ENCODE data around the gene RALA.

RALA gene

GRCh38 chr7:39613577-39613976 is 9.8 kb upstream of the RALA start:
- DNase-seq (ENCODE audit: low read depth, low spot score): no peak

- DNase-seq (ENCODE audit: low read depth, low spot score): no peak
Observed at GRCh38 chr7:39614299-39614698, 9.1 kb upstream of the RALA start.

DNA sequence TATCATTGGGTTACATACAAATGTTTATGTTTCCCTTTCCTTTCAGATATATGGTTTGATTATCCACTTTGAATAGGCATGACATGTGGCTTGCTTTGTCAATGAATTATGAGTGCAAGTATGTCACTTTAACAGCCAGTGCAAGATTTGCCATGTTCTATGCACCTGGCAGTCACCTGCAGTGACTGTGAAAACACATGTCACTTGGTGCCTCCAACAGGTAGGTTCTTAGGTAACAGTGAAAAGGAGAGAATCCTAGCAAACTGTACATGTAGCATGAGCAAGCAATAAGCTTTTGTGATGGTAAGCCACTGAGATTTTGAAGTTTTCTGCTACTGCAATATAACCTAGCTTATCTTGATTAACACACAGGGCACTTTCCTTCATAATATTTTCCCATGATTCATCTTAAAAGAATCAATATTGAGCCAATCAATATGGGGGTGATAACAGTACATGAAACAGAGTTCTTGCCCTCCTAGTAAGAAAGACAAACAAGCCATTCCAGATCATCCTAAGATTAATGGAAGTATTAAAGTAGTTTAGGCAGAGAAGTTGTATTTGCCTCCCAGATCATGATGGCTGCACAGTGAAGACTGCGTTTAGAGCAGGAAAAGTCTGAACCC is 7.9 kb upstream of the RALA start:
- no peak for DNase-seq (ENCODE audit: low read depth, low spot score)

GRCh38 chr7:39616138-39616537 is 7.2 kb upstream of the RALA start:
- peak; percentile 30 for DNase-seq (ENCODE audit: low read depth, low spot score)

DNA sequence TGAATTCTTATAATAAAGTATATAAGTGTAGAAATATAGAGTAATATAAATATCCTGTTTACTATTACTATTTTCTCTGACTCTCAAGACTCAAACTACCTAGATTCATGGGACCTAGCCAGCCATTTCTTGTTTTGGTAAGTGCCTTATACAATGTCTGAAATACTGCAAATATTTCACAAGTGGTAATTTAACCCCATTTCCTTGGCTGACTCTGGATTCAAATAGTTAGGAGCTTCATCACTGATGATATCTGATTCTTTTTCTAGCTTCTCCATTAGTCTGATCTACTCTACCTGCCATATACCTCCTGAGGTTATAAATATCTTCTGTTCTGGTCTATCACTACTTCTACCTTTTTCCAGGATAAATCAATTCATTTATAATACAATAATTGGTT is 6.4 kb upstream of the RALA start:
- no peak for DNase-seq (ENCODE audit: low read depth, low spot score)

GRCh38 chr7:39618868-39619267 is 4.5 kb upstream of the RALA start:
- DNase-seq (ENCODE audit: low read depth, low spot score): no peak

DNA sequence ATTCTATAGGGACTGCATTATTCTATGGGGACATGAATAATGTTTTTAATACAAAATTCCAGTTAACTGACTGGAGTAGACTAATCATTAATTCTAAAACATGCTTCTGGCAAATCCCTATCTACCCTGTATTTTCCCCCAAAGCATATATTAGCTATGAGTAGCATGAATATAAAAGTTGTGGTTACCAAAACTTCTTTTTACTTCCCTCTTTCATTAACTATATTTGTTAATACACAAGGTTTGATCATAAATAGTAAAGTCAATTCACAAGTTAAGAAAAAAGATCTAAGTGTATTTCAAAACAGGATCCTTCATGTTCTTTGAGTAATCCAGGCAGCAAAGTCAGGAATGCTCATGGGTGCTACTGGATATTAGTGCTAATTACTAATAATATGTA is 2.9 kb upstream of the RALA start:
- DNase-seq (ENCODE audit: low read depth, low spot score): no peak

DNA sequence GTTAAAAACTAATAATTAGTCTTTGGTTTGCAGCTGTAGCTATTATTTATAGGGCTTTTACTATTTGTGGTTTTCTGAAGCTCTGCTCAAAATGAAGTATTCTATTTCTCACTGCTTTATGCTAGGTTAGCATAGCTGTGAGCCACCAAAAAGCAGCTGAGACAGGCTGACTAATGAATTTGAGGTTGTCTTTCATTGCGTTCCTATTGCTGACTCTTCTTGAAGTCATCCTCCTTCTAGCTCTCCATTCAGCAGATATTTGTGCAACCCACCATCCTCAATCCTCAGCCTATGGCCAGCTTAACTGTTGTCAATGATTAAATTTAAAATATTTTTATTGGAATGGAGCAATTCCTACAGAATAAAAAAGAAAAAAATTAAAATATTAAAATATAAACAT is 2.1 kb upstream of the RALA start:
- peak; percentile 68 for DNase-seq (ENCODE audit: low read depth, low spot score)

- DNase-seq (ENCODE audit: low read depth, low spot score): no peak
Observed at GRCh38 chr7:39621784-39622411, 1.5 kb upstream of the RALA start.

GRCh38 chr7:39622609-39623008 is 763 bp upstream of the RALA start:
- DNase-seq (ENCODE audit: low read depth, low spot score): no peak

DNA sequence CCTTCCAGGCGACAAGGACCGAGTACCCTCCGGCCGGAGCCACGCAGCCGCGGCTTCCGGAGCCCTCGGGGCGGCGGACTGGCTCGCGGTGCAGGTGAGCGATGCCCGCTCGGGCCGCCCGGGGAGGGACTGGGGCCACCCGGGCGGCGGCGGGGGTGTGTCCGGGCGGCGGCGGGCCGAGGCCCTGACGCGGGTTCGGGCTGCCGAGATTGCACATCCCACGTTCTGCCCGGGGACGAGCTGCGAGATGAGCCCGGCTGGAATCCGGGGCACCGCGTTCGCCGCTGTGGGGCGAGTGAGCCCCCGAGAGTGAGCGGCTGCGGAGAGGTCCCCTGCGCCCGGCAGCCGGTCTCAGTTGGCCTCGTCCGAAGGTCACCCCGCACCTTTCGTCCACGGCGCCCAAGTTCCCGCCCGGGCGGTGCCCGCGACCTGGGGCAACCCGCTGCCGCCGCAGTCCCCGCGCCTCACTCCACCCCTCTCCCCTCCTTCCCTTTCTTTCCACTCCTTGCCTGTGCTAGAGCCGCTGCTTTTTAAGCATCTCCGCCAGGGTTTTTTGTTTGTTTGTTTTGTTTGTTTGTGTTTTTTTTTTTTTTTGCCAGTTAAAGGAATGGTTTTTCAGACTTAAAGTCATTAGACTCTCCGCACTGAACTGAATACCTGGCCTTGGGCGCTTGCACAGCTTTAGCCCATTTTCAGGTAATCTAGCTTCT is 515 bp downstream of the RALA start:
- DNase-seq (ENCODE audit: low read depth, low spot score): peak; percentile 39

DNA sequence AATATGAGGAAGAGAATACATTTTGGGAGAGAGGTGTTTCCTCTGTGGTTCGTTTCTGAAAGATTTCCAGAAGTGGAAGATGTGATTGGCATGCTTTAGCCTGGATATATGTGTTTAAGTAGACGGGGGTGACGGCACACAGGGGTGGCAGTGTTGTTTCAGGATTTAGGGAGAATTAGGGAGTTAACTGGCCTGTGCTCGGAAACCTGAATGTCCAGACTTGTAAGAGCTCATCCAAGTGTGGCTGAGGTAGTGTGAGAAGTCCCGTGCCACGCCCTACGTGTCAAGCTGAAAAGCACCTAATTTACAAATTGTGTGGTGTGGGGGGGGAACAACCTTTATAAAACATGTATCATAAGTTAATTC is 1.1 kb downstream of the RALA start:
- peak; percentile 25 for DNase-seq (ENCODE audit: low read depth, low spot score)

DNA sequence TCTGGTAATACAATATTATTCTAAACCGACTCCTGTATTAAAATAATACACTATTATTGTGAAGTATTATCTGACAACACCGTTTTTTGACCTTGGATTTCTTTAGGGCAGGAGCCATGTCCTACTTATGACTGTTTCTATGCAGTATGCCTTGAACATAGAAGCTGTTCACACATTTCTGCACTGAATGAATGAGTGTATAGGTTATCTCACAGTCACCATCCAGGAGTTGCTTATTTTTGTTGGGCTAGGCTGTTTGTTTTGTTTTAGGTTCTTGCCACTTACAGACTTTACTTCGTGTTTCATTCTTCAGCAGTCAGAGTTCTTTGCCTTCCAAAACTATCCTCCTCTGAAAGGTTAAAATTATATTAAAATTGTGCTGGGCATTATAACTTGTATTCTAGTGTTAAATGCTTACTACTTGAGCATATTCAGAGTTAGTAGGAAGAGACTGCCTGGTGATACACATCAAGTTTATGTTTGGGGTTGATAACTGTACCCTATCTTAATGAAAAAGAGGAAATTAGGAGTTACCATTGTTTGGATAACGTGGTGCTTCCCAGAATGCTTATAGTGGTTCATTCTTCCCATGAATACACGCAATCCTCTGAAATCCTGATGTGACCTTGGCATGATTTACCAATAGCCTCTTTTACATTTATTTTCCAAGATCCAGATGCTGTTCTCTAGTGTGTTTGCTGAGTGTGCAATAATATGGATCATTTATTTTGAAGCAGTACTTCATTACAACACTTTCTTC is 1.7 kb downstream of the RALA start:
- DNase-seq (ENCODE audit: low read depth, low spot score): no peak

DNA sequence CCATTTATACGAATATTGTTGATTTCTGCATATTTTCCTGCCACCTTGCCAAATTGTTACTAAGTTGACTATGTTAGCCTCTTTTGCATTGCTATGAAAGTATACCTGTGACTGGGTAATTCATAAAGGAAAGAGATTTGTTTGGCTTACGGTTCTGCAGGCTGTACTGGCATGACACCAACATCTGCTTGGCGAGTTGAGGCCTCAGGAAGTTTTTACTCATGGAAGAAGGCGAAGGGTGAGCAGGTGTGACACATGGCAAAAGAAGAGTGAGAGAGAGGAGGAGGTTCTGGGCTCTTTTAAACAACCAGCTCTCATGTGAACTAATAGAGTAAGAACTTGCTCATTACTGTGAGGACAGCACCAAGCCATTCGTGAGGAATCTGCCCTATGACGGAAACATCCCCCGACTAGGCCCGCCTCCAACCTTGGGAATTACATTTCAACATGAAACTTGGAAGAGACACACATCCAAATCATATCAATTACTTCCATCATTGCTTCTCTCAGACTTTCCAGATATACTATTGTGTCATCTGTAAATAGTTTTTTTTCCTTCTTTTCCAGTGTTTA is 8.4 kb downstream of the RALA start:
- DNase-seq (ENCODE audit: low read depth, low spot score): no peak

GRCh38 chr7:39633563-39634477 is 10.4 kb downstream of the RALA start:
- DNase-seq (ENCODE audit: low read depth, low spot score): peak; percentile 14

GRCh38 chr7:39634478-39634805 is 11.1 kb downstream of the RALA start:
- no peak for DNase-seq (ENCODE audit: low read depth, low spot score)

DNA sequence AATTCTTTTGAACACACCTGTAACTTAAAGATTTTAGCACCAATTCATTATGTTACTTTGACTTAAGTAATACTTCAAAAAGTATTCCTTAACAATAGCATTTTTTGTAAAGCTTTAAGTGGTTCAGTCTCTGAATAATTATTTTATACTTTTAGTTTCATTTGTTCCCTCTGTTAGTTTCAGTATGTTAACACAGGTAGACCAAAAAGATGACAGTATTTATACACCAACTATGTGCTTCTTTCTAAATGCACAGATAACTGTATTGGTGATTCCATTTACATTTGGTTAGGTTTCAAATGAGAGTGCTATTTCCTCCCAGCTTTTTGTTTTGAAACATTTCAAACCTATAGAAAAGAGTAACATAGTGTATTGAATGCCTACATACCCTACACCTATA is 14.0 kb downstream of the RALA start:
- DNase-seq (ENCODE audit: low read depth, low spot score): no peak

DNA sequence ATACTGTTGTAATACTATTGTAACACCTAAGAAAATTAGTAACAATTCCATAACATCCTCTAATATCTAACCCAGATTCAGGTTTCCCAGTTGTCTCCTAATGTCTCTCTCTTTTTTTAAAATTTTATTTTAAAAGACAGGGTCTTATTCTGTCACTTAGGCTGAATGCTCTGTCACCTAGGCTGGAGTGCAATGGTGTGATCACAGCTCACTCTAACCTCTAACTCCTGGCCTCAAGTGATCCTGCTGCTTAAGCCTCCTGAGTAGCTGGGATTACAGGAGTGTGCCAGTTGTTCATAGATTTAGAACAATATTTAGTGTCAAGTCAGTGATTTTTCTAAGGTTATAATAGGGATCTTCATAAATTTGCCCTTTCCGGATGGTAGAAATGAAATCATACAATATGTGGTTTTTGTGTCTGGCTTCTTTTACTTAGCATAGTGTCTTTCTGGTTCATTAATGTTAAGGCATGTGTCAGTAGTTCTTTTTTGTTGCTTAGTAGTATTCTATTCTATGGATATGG is 14.7 kb downstream of the RALA start:
- DNase-seq (ENCODE audit: low read depth, low spot score): no peak

DNA sequence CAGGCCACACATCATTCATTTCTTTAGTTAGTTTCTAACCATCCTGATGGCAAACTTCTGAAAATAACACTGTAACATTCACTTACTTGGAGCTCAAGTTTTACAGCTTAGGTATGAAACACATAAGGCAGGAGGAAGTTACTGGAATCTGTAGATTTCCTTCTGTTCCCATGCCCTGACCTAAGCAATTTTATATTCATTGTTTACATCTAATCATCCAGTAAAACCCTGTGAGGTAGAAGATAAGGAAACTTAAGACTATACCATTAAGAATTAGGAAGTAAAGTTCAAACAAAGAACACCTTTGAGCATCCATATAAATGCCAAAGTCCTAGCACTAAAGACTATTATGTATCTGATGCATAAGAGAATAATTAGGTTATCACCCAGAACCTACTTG is 19.5 kb downstream of the RALA start:
- DNase-seq (ENCODE audit: low read depth, low spot score): no peak

- peak; percentile 11 for DNase-seq (ENCODE audit: low read depth, low spot score)
Observed at GRCh38 chr7:39644170-39644569, 20.8 kb downstream of the RALA start.

All from astrocyte of the hippocampus (primary cell).